OCI-LY3 (cell line): Measurements from ENCODE around the gene OR10H5.
A peak's percentile ranks its signal among the peaks of the same experiment; 100 is the strongest.
"Not testable (repeated sequence)": the region's sequence is repeated elsewhere in the genome, so short reads cannot be mapped to it uniquely, and the experiment has no call there.

ENCODE experiments used
- H2AFZ ChIP-seq: fragments of 200-600, 300-600 bp; shearing (Covaris generic); 2 replicates; pipeline ENCODE4 v1.6.0; 2014; ENCODE audit warnings: antibody characterized with exemption, low read depth, low read length
- H3K27ac ChIP-seq: fragments of 200-600, 300-600 bp; sonication (generic); 2 replicates; pipeline ENCODE4 v1.5.1; 2014; ENCODE audit warnings: mild to moderate bottlenecking, low read length, moderate library complexity, mixed read lengths
- H3K27me3 ChIP-seq: fragments of 200-600, 300-600 bp; sonication (generic); 2 replicates; pipeline ENCODE4 v1.6.1; 2014; ENCODE audit warnings: low read depth, low read length, mixed read lengths
- H3K36me3 ChIP-seq: fragments of 200-600, 300-600 bp; sonication (generic); replicated peaks from 2 replicates; pipeline ENCODE3; 2014; ENCODE audit warnings: low read depth, low read length, mixed read lengths
- H3K4me1 ChIP-seq: fragments of 300-600, 200-600 bp; sonication (generic); 2 replicates; pipeline ENCODE4 v1.6.1; 2014; ENCODE audit warnings: low read length, mixed read lengths
- H3K4me2 ChIP-seq: fragments of 200-600, 300-600 bp; sonication (generic); 2 replicates; pipeline ENCODE4 v1.6.1; 2014; ENCODE audit warnings: low read length, mixed read lengths
- H3K4me3 ChIP-seq: fragments of 300-600, 200-600 bp; sonication (generic); 2 replicates; pipeline ENCODE4 v1.5.1; 2014; ENCODE audit warnings: antibody characterized with exemption, mild to moderate bottlenecking, low read length, moderate library complexity
- H3K79me2 ChIP-seq: fragments of 300-600, 200-600 bp; shearing (Covaris generic); 2 replicates; pipeline ENCODE4 v1.6.1; 2014; ENCODE audit warnings: mild to moderate bottlenecking, low read length, mixed read lengths
- H3K9ac ChIP-seq: fragments of 300-600, 200-600 bp; shearing (Covaris generic); 2 replicates; pipeline ENCODE4 v1.6.0; 2014; ENCODE audit warnings: mild to moderate bottlenecking, low read length, moderate library complexity
- H3K9me3 ChIP-seq: fragments of 200-600, 300-600 bp; shearing (Covaris generic); 2 replicates; pipeline ENCODE4 v1.6.1; 2014; ENCODE audit warnings: low read length, mixed read lengths; ENCODE audit not compliant: insufficient read depth
- H4K20me1 ChIP-seq: fragments of 200-600, 300-600 bp; sonication (generic); 2 replicates; pipeline ENCODE4 v1.6.1; 2016; ENCODE audit warnings: low read length, mixed read lengths; ENCODE audit not compliant: insufficient read depth
- CTCF ChIP-seq: fragments of 200-600, 300-600 bp; sonication (generic); IDR thresholded peaks from 2 replicates; pipeline ENCODE4 v1.5.1; 2014; ENCODE audit warnings: antibody characterized with exemption, low read length, low read depth
- EZH2phosphoT487 ChIP-seq: fragments of 200-600 bp; shearing (Covaris generic); IDR thresholded peaks from 2 replicates; pipeline ENCODE4 v1.6.1; 2018; ENCODE audit warnings: antibody characterized with exemption, mixed run types, low read depth

Gene OR10H5

GRCh38 chr19:15790096-15790495, 2.6 kb downstream of the OR10H5 start:
- H3K4me1 ChIP-seq = no peaks in the 10 kb centered on the region
- no peak overlapping the region for H3K9ac ChIP-seq
- H4K20me1 ChIP-seq = no peaks in the 10 kb centered on the region
- no peaks in the 10 kb centered on the region for H3K9me3 ChIP-seq
- no peak overlapping the region for H3K4me2 ChIP-seq
- no peaks in the 10 kb centered on the region for H3K27me3 ChIP-seq
- H3K27ac ChIP-seq = no peak overlapping the region
- TF ChIP-seq CTCF = no peak
- no peak for TF ChIP-seq EZH2phosphoT487
- no peak overlapping the region for H3K4me3 ChIP-seq
- H3K36me3 ChIP-seq = no peaks in the 10 kb centered on the region
- no peak overlapping the region for H2AFZ ChIP-seq
- H3K79me2 ChIP-seq = no peaks in the 10 kb centered on the region

- H3K79me2 ChIP-seq = not testable (repeated sequence)
Measured at GRCh38 chr19:15794279-15794678, 6.8 kb downstream of the OR10H5 start.

GRCh38 chr19:15810335-15810734, 22.9 kb downstream of the OR10H5 start:
- Histone ChIP-seq H3K4me3 (no peak overlapping the region), H3K36me3 (no peaks in the 10 kb centered on the region), H3K27ac (no peak overlapping the region), H3K4me1 (no peaks in the 10 kb centered on the region), H4K20me1 (no peaks in the 10 kb centered on the region), H3K27me3 (peaks cover 22% of the 10 kb centered on the region), H3K9ac (no peak overlapping the region), H3K4me2 (no peak overlapping the region), H3K79me2 (no peaks in the 10 kb centered on the region), H2AFZ (no peak overlapping the region), H3K9me3 (no peaks in the 10 kb centered on the region)
- TF ChIP-seq CTCF (peak; percentile 17; the same call in 1 of the 2 replicates), EZH2phosphoT487 (no peak)

More at GRCh38 chr19:15794279-15794678, 6.8 kb downstream of the OR10H5 start:
- not testable (repeated sequence) for H3K4me3 ChIP-seq, H3K9ac ChIP-seq, H2AFZ ChIP-seq, H3K4me1 ChIP-seq, H4K20me1 ChIP-seq, H3K4me2 ChIP-seq, H3K27me3 ChIP-seq, H3K9me3 ChIP-seq, H3K27ac ChIP-seq, H3K36me3 ChIP-seq

DNA sequence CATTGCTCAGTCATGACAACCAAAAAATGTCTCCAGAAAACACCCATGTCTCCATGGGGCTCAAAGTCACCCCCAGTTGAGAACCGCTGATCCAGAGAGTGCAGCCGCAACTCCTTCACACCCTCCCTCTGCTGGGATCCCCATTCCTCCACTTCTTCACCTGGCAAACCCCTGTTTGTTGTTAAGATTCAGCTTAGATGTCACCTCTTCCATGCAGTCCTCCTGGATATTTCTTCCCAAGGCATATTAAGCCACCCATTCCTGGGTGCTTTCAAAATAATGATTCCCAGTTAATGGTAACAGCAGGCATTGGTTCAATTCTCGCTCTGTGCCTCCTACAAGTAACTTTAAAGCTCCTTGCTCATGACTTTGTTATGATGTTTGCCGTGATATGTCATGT, 24.0 kb downstream of the OR10H5 start:
- H3K4me2 ChIP-seq = no peak overlapping the region
- no peak overlapping the region for H2AFZ ChIP-seq
- TF ChIP-seq EZH2phosphoT487 (no peak), CTCF (no peak)
- H3K36me3 ChIP-seq = no peaks in the 10 kb centered on the region
- no peaks in the 10 kb centered on the region for H3K9me3 ChIP-seq
- H3K9ac ChIP-seq = no peak overlapping the region
- H3K79me2 ChIP-seq = no peaks in the 10 kb centered on the region
- no peak overlapping the region for H3K4me3 ChIP-seq
- peaks cover 22% of the 10 kb centered on the region for H3K27me3 ChIP-seq
- H3K4me1 ChIP-seq = no peaks in the 10 kb centered on the region
- H3K27ac ChIP-seq = no peak overlapping the region
- no peaks in the 10 kb centered on the region for H4K20me1 ChIP-seq
